Nephron (organoid): ENCODE results near the gene ME2.

ENCODE experiments used
- H3K27ac Mint-ChIP-seq, 3 experiments: 2 replicates each; pipeline ENCODE4 v1.8.0; 2020; ENCODE audit warnings: mixed read lengths in 3 of 3, mild to moderate bottlenecking in 2 of 3, moderate library complexity in 1 of 3
- H3K27me3 Mint-ChIP-seq: 2 replicates; pipeline ENCODE4 v1.8.0; 2021; ENCODE audit warnings: low read depth, mild to moderate bottlenecking, moderate library complexity, mixed read lengths
- H3K36me3 Mint-ChIP-seq: 2 replicates; pipeline ENCODE4 v1.8.0; 2020; ENCODE audit warnings: low read depth, mixed read lengths
- H3K4me1 Mint-ChIP-seq: 2 replicates; pipeline ENCODE4 v1.8.0; 2020; ENCODE audit warnings: mixed read lengths
- H3K4me3 Mint-ChIP-seq, 3 experiments: 2 replicates each; pipeline ENCODE4 v1.8.0; 2020; ENCODE audit warnings: mild to moderate bottlenecking in 3 of 3, mixed read lengths in 3 of 3, moderate library complexity in 2 of 3
- H3K9me3 Mint-ChIP-seq: 2 replicates; pipeline ENCODE4 v1.8.0; 2020; ENCODE audit warnings: mixed read lengths
- CTCF ChIP-seq, 3 experiments: fragments of 200-600 bp; sonication (generic); IDR thresholded peaks; one replicate each; pipeline ENCODE4 v1.5.0; 2021; ENCODE audit warnings: antibody characterized with exemption in 3 of 3; ENCODE audit not compliant: unreplicated experiment in 3 of 3

The ME2 gene

GRCh38 chr18:50848061-50848551, 30.8 kb upstream of the ME2 start:
- no peaks in the 10 kb centered on the region for H3K27me3 Mint-ChIP-seq
- H3K4me1 Mint-ChIP-seq = no peaks in the 10 kb centered on the region
- no peaks in the 10 kb centered on the region for H3K36me3 Mint-ChIP-seq
- TF ChIP-seq CTCF (IDR thresholded peaks at IDR 0.05; ENCODE audit: unreplicated experiment in 3 of 3) = no peak
- H3K4me3 Mint-ChIP-seq = no peak overlapping the region
- no peaks in the 10 kb centered on the region for H3K9me3 Mint-ChIP-seq
- H3K27ac Mint-ChIP-seq = no peak overlapping the region

DNA sequence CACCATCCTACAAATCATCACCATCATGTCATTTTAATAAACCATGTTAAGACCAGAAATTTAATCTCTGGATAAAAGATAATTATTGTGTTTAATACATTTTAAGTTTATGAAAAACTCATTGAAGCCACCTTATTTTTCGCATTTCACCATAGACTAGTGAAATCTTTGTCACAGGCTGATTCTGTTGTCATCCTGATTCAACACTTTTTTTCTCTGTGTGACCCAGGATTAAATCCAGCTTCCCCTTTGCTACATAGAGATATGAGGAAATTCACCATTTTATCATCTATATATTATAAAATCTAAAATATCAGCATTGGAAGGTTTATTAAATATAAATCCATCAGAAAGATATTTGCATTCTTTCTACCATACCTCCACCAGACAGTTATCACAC, 29.9 kb upstream of the ME2 start:
- TF ChIP-seq CTCF (IDR thresholded peaks at IDR 0.05; ENCODE audit: unreplicated experiment in 3 of 3) = no peak
- no peak overlapping the region for H3K4me3 Mint-ChIP-seq
- no peaks in the 10 kb centered on the region for H3K36me3 Mint-ChIP-seq
- no peaks in the 10 kb centered on the region for H3K9me3 Mint-ChIP-seq
- no peak overlapping the region for H3K27ac Mint-ChIP-seq
- H3K4me1 Mint-ChIP-seq = no peaks in the 10 kb centered on the region
- H3K27me3 Mint-ChIP-seq = no peaks in the 10 kb centered on the region

- no peak for TF ChIP-seq CTCF (IDR thresholded peaks at IDR 0.05; ENCODE audit: unreplicated experiment in 3 of 3)
- H3K27ac Mint-ChIP-seq = no peak overlapping the region
- H3K4me3 Mint-ChIP-seq = no peak overlapping the region
- H3K4me1 Mint-ChIP-seq = no peaks in the 10 kb centered on the region
- no peaks in the 10 kb centered on the region for H3K9me3 Mint-ChIP-seq
- H3K36me3 Mint-ChIP-seq = no peaks in the 10 kb centered on the region
- H3K27me3 Mint-ChIP-seq = no peaks in the 10 kb centered on the region
Measured at GRCh38 chr18:50849419-50849821, 29.5 kb upstream of the ME2 start.

GRCh38 chr18:50850307-50851065, 28.4 kb upstream of the ME2 start:
- Mint-ChIP-seq H3K36me3 (no peaks in the 10 kb centered on the region), H3K4me1 (no peaks in the 10 kb centered on the region), H3K27ac (no peak overlapping the region), H3K27me3 (no peaks in the 10 kb centered on the region), H3K4me3 (no peak overlapping the region), H3K9me3 (no peaks in the 10 kb centered on the region)
- no peak for TF ChIP-seq CTCF (IDR thresholded peaks at IDR 0.05; ENCODE audit: unreplicated experiment in 3 of 3)

DNA sequence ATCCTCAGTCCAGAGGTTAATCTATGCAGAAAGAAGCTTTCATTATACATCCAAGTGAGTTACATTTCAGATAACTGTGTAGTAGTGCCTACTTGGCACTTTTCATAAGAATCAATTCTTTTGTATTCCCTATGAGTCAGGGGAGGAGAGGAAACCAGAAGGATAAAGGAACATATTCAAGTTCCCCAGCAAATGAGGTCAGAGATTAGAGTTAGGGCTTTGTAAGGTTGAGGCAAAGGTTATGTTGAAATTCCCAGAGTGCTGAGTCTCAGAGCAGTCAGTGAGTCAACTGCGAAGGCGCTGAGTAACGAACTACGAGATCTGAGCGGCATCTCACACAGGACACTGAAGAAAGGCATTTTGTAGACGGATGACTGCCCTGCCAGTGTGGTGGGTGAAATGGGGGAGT, 25.1 kb upstream of the ME2 start:
- Mint-ChIP-seq H3K27me3 (peaks cover 5% of the 10 kb centered on the region), H3K36me3 (no peaks in the 10 kb centered on the region), H3K9me3 (no peaks in the 10 kb centered on the region), H3K4me3 (no peak overlapping the region), H3K4me1 (no peaks in the 10 kb centered on the region), H3K27ac (peak overlapping the region; percentile 19 to 94 (median 24))
- no peak for TF ChIP-seq CTCF (IDR thresholded peaks at IDR 0.05; ENCODE audit: unreplicated experiment in 3 of 3)
